PC-3 (cell line): ENCODE data around the gene BNIP2. TPM values are rescaled to one million over a fixed set of nuclear protein-coding genes. Genes with fewer than 3 reads are reported as not detected.
"Not testable (repeated sequence)": the region's sequence is repeated elsewhere in the genome, so short reads cannot be mapped to it uniquely, and the experiment has no call there.

ENCODE experiments used
- ATAC-seq: fragments of 200-7000 bp; cut with Tn5 transposase; 2 replicates; pipeline ENCODE4 v1.9.1; 2020; ENCODE audit warnings: mild to moderate bottlenecking, moderate library complexity
- BruUV-seq: library from RNA; stranded (reverse); fragments of 400-500 nt; replicated peaks from 2 replicates; lab custom pipeline; 2021; lab: Mats Ljungman, UMichigan
- CTCF ChIA-PET: fragments of 300-600 bp; sonication (Branson Sonifier 250); formaldehyde crosslinking; loops from one replicate; lab custom pipeline; 2022; ENCODE audit warnings: antibody characterized with exemption; lab: Charles Lee
- POLR2A ChIA-PET: fragments of 300-600 bp; sonication (Branson Sonifier 250); formaldehyde crosslinking; loops from one replicate; lab custom pipeline; 2022; ENCODE audit warnings: antibody characterized with exemption; ENCODE audit not compliant: unreplicated experiment; lab: Charles Lee
- DNase-seq: peaks from one replicate; pipeline ENCODE4 v3.0.0-alpha.2; 2015
- H2AFZ ChIP-seq: fragments of 300-600 bp; sonication (generic); 2 replicates; pipeline ENCODE4 v1.6.0; 2016; ENCODE audit warnings: antibody characterized with exemption, low read length
- H3F3A ChIP-seq: fragments of 300-600 bp; sonication (generic); one replicate; pipeline ENCODE4 v1.6.0; 2017; ENCODE audit warnings: antibody characterized with exemption, low read length, control low read depth, mild to moderate bottlenecking; ENCODE audit not compliant: unreplicated experiment
- H3K27ac ChIP-seq: fragments of 300-600 bp; sonication (generic); 2 replicates; pipeline ENCODE4 v1.5.1; 2016; ENCODE audit warnings: mild to moderate bottlenecking, low read length
- H3K27me3 ChIP-seq: fragments of 300-600 bp; sonication (generic); 2 replicates; pipeline ENCODE4 v1.6.1; 2016; ENCODE audit warnings: low read length, mixed read lengths
- H3K36me3 ChIP-seq: fragments of 300-600 bp; sonication (generic); 2 replicates; pipeline ENCODE4 v1.6.1; 2016; ENCODE audit warnings: low read depth, mixed run types, low read length, mixed read lengths
- H3K4me1 ChIP-seq: fragments of 300-600 bp; sonication (generic); 2 replicates; pipeline ENCODE4 v1.5.1; 2016; ENCODE audit warnings: low read length; ENCODE audit not compliant: insufficient read depth
- H3K4me2 ChIP-seq: fragments of 300-600 bp; sonication (generic); 2 replicates; pipeline ENCODE4 v1.6.0; 2016; ENCODE audit warnings: low read length
- H3K4me3 ChIP-seq: fragments of 300-600 bp; sonication (generic); 2 replicates; pipeline ENCODE4 v1.5.1; 2016; ENCODE audit warnings: mild to moderate bottlenecking, low read length, mixed read lengths
- H3K79me2 ChIP-seq: fragments of 300-600 bp; sonication (generic); 2 replicates; pipeline ENCODE4 v1.6.1; 2017; ENCODE audit warnings: low read length, mixed read lengths
- H3K9ac ChIP-seq: fragments of 300-600 bp; sonication (generic); 2 replicates; pipeline ENCODE4 v1.6.0; 2016; ENCODE audit warnings: mild to moderate bottlenecking, low read length
- H3K9me2 ChIP-seq: fragments of 300-600 bp; sonication (generic); replicated peaks from 2 replicates; pipeline ENCODE4 v1.6.1; 2016; ENCODE audit warnings: mixed run types, low read length, mixed read lengths
- H3K9me3 ChIP-seq: fragments of 300-600 bp; sonication (generic); 2 replicates; pipeline ENCODE4 v1.6.1; 2016; ENCODE audit warnings: low read length, mixed read lengths
- H4K20me1 ChIP-seq: fragments of 300-600 bp; sonication (generic); 2 replicates; pipeline ENCODE4 v1.6.1; 2016; ENCODE audit warnings: low read length, mixed read lengths
- CTCF ChIP-seq: fragments of 300-600 bp; sonication (generic); conservative IDR thresholded peaks from 2 replicates; pipeline ENCODE4 v1.5.1; 2017; ENCODE audit warnings: antibody characterized with exemption, low read depth, mild to moderate bottlenecking, low read length
- EZH2 ChIP-seq: fragments of 300-600 bp; sonication (generic); IDR thresholded peaks from one replicate; pipeline ENCODE4 v1.6.1; 2017; ENCODE audit warnings: antibody characterized with exemption, mild to moderate bottlenecking, low read length; ENCODE audit not compliant: unreplicated experiment
- EZH2phosphoT487 ChIP-seq: fragments of 300-600 bp; sonication (generic); IDR thresholded peaks from 2 replicates; pipeline ENCODE4 v1.6.1; 2018; ENCODE audit warnings: mild to moderate bottlenecking, antibody characterized with exemption, low read length, borderline replicate concordance
- intact Hi-C: fragments of 100-400 bp; cut with micrococcal nuclease; formaldehyde crosslinking; loops from 2 replicates; pipeline ENCODE4 v1.9.0; 2023
- total RNA-seq: library from RNA; depleted of rRNA; stranded (reverse); fragments of >200 nt; gene quantifications from 2 replicates; pipeline ENCODE4 v1.2.3, GENCODE V29; 2014

BNIP2 gene
- total RNA-seq, 1 experiment from 2014 or later, result 46.1 TPM

DNA sequence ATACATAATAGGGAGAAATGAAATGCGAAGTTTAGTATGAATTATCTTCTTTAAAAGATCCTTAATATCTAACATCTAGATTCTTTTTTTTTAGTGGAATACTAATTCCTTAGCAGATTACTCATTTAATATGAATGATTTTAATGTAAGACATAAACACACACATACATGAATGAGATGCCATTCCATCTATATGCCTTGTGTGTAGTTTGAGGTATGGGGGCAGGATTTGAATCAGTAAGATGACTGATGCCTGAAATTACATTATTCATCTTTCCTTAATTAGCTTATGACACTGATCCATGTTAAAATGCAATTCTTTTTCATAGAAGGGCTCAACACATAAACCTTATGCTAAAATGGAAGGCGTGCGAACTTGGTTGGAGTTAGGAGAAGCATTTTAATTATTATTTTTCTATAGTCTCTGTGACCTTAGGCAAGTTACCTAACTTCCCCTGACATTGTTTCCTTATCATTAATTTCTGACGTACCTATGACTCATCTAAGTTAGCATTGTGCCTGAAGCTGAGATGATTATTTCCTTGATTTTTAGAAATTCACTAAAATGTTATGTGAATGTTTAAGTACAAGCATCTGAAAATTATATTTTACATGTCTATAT, 10.8 kb upstream of the BNIP2 start:
- Histone ChIP-seq H3K27me3 (peaks cover 10% of the 10 kb centered on the region; the same call in 1 of the 2 replicates), H3K4me3 (no peak overlapping the region), H3K9ac (no peak overlapping the region), H3K36me3 (no peaks in the 10 kb centered on the region), H3K79me2 (no peaks in the 10 kb centered on the region), H2AFZ (no peak overlapping the region), H3K4me2 (no peak overlapping the region), H3F3A (no peaks in the 10 kb centered on the region), H3K4me1 (0 out of 2 replicates have a peak, but pooled peaks cover 14% of the 10 kb centered on the region), H3K9me2 (no peaks in the 10 kb centered on the region), H3K27ac (no peak overlapping the region), H4K20me1 (no peaks in the 10 kb centered on the region), H3K9me3 (no peaks in the 10 kb centered on the region)
- TF ChIP-seq EZH2phosphoT487 (no peak), EZH2 (no peak), CTCF (no peak)
- BruUV-seq, result no TSS peak
- intact Hi-C loops, result no loop called here
- DNase-seq, result peak; percentile 30
- CTCF ChIA-PET, result no interaction called here
- POLR2A ChIA-PET, result interaction anchor here (0.6 kb wide), 1 partner anchor 8 kb away, joined by 4 read pairs; no protein-coding TSS in a partner anchor
- ATAC-seq, result no peak

- H3K9me2 ChIP-seq, H3K79me2 ChIP-seq, H3K4me2 ChIP-seq, H3K9ac ChIP-seq, H3K27me3 ChIP-seq, H3F3A ChIP-seq, ATAC-seq, H2AFZ ChIP-seq, POLR2A ChIA-PET, H3K9me3 ChIP-seq, intact Hi-C loops, CTCF ChIA-PET, BruUV-seq, H3K27ac ChIP-seq, H3K4me3 ChIP-seq, H3K36me3 ChIP-seq, DNase-seq, H4K20me1 ChIP-seq: not testable (repeated sequence)
- 0 out of 2 replicates have a peak, but pooled peaks cover 14% of the 10 kb centered on the region for H3K4me1 ChIP-seq
Measured at GRCh38 chr15:59698065-59698464, 8.9 kb upstream of the BNIP2 start.

DNA sequence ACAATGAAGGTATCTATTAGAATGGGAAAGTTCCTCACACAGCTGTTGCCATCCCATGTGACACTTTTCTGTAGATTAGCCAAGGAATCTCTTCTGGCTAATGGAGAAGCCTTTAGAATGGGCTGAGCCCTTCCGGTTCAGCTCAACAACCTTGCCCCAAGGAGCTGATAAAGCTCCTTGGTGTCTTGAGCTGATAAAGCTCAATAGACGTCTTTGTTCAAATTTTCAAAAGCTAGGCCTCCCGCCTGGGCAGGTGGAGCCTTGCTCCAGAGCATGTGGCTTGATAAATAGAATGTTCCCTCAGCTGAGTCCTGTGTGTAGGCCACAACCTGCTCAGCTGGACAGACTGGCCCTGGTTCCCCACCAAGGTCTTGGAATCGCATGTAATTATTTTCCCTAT, 7.2 kb upstream of the BNIP2 start:
- Histone ChIP-seq H3K9me2 (no peaks in the 10 kb centered on the region), H3K4me3 (no peak overlapping the region), H3K9me3 (no peaks in the 10 kb centered on the region), H3K27me3 (no peaks in the 10 kb centered on the region), H3K36me3 (no peaks in the 10 kb centered on the region), H3K4me1 (0 out of 2 replicates have a peak, but pooled peaks cover 8% of the 10 kb centered on the region), H3K79me2 (no peaks in the 10 kb centered on the region), H2AFZ (no peak overlapping the region), H3F3A (no peaks in the 10 kb centered on the region), H3K9ac (no peak overlapping the region), H3K27ac (no peak overlapping the region), H4K20me1 (no peaks in the 10 kb centered on the region), H3K4me2 (no peak overlapping the region)
- CTCF ChIA-PET, result no interaction called here
- BruUV-seq, result no TSS peak
- ATAC-seq, result no peak
- TF ChIP-seq CTCF, result no peak
- TF ChIP-seq EZH2, result no peak
- no peak for TF ChIP-seq EZH2phosphoT487
- no peak for DNase-seq
- intact Hi-C loops, result no loop called here
- POLR2A ChIA-PET, result no interaction called here
